HepG2 (cell line): Measurements from ENCODE around the gene TBC1D14. TPM values are rescaled to one million over a fixed set of nuclear protein-coding genes. Genes with fewer than 3 reads are reported as not detected.

Experiments used
- ESRRA ChIP-seq: sonication (generic); formaldehyde crosslinking; IDR thresholded peaks from 2 replicates; pipeline ENCODE4 v1.5.1; 2020; ENCODE audit warnings: mild to moderate bottlenecking, low read depth, missing genetic modification reagents
- HCFC1 ChIP-seq: fragments of 150-350 bp; IDR thresholded peaks from 2 replicates; pipeline ENCODE4 v1.6.1; 2014; ENCODE audit warnings: low read depth, low read length
- KMT2B ChIP-seq: IDR thresholded peaks from 2 replicates; pipeline ENCODE4 v1.6.1; 2016; ENCODE audit warnings: missing genetic modification reagents, missing compliant biosample characterization
- MTF1 ChIP-seq: sonication (generic); formaldehyde crosslinking; IDR thresholded peaks from 2 replicates; pipeline ENCODE4 v1.5.0; 2020; ENCODE audit warnings: missing genetic modification reagents
- SIX4 ChIP-seq: sonication (generic); formaldehyde crosslinking; IDR thresholded peaks from 2 replicates; pipeline ENCODE4 v1.4.0; 2020; ENCODE audit warnings: missing genetic modification reagents
- SKI ChIP-seq: fragments of 450-650 bp; IDR thresholded peaks from one replicate; pipeline ENCODE4 v1.6.1; 2018; ENCODE audit warnings: mild to moderate bottlenecking; ENCODE audit not compliant: partially characterized antibody
- THYN1 ChIP-seq: sonication (generic); formaldehyde crosslinking; IDR thresholded peaks from 2 replicates; pipeline ENCODE4 v1.8.1; 2023; ENCODE audit warnings: low read depth, mild to moderate bottlenecking, moderate library complexity, missing genetic modification reagents, borderline replicate concordance
- ZC3H13 ChIP-seq: sonication (generic); formaldehyde crosslinking; IDR thresholded peaks from 2 replicates; pipeline ENCODE4 v1.8.1; 2023; ENCODE audit warnings: mild to moderate bottlenecking, missing genetic modification reagents, moderate library complexity
- ZNF33A ChIP-seq: sonication (generic); formaldehyde crosslinking; IDR thresholded peaks from 2 replicates; pipeline ENCODE4 v1.5.1; 2020; ENCODE audit warnings: missing genetic modification reagents, mild to moderate bottlenecking, moderate library complexity, borderline replicate concordance
- ZNF713 ChIP-seq: sonication (generic); formaldehyde crosslinking; IDR thresholded peaks from 2 replicates; pipeline ENCODE4 v1.4.0; 2020; ENCODE audit warnings: mild to moderate bottlenecking, missing genetic modification reagents
- ZNF780A ChIP-seq: sonication (generic); formaldehyde crosslinking; IDR thresholded peaks from 2 replicates; pipeline ENCODE4 v1.8.0; 2022; ENCODE audit warnings: mild to moderate bottlenecking, missing genetic modification reagents, moderate library complexity
- ZSCAN25 ChIP-seq: sonication (generic); formaldehyde crosslinking; IDR thresholded peaks from 2 replicates; pipeline ENCODE4 v1.8.0; 2022; ENCODE audit warnings: mild to moderate bottlenecking, missing genetic modification reagents
- polyA plus RNA-seq, 8 experiments: library from polyadenylated mRNA; depleted of rRNA in 3 of 8; stranded (reverse) in 7 of 8; unstranded in 1 of 8; fragments of >200 nt; fragmentation: Illumina TruSeq in 4 of 8; extraction: Trizol in 4 of 8; gene quantifications; 2 replicates each; pipeline versions ENCODE4 v1.2.1 to v1.2.3, GENCODE V29; 2011 to 2016; ENCODE audit warnings: low read depth in 4 of 8, missing spikeins in 1 of 8, mixed read lengths in 1 of 8; ENCODE audit not compliant: insufficient read depth in 1 of 8
- total RNA-seq, 5 experiments: library from RNA; depleted of rRNA; stranded (reverse); fragments of >200 nt; fragmentation: Illumina TruSeq; extraction: Trizol; gene quantifications; 2 replicates each; pipeline ENCODE4 v1.2.3, GENCODE V29; 2016; ENCODE audit warnings: low read depth in 1 of 5
- TF ChIP-seq, protein P1 (sequence below): sonication (generic); formaldehyde crosslinking; IDR thresholded peaks from 2 replicates; pipeline ENCODE4 v1.5.1; 2020; ENCODE audit warnings: missing genetic modification reagents, mild to moderate bottlenecking, borderline replicate concordance
- TF ChIP-seq, protein P2 (sequence below): sonication (generic); formaldehyde crosslinking; IDR thresholded peaks from 2 replicates; pipeline ENCODE4 v1.4.0; 2020; ENCODE audit warnings: missing genetic modification reagents
- TF ChIP-seq, protein P3 (sequence below): sonication (generic); formaldehyde crosslinking; IDR thresholded peaks from 2 replicates; pipeline ENCODE4 v1.4.0; 2020; ENCODE audit warnings: mild to moderate bottlenecking, missing genetic modification reagents

Gene TBC1D14
- total and polyA plus RNA-seq, 2 of the 13 experiments (the other 11 are each of a cell fraction or from before 2014, with no cell fraction given), result 29.5 to 46.5 TPM

DNA sequence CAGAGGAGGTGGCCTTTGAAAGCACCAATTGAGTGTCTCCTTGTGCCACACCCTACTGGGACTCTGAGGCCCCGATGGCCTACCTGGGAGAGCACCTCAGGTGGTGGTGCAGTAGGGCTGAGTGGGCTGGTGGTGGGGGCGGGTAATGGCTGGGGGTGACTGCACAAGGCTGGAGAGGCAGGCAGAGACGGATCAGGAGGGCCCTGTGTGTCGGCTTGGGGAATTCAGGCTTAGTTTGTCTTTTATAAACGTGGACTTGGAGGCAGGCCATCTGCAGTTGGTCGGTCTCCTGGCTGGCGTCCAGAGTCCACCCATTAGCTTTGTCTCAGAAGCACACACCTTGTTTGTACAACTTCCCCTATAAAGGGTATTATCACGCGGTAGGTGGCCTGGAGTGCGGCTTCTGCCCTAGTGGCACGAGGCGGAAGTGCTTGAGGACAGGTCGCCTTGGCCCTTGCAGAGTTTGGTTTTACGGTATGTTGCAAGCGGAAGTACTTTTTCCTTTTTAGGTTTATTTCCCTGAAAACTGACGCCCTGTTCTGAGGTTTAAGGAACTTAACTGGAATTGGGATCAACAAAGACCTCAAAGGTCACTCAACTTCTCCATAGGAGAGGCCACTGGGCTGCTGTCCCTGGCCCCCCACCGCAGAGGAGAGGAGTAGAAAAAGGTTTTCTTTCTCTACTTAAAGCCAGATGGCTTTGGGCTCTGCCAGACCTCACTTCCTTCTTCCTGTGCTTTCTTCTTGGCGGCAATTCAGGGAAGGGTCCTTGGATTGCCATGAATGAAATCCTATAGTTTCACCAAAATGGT lies 8.0 kb downstream of the TBC1D14 start (continued):
- TF ChIP-seq MTF1 (no peak), HCFC1 (no peak), ZNF33A (CRISPR knock-in tag) (0 out of 2 replicates have a peak, but pooled peaks have one; percentile 45), THYN1 (no peak), ESRRA (peak; percentile 90), KMT2B (peak; percentile 64; the same call in 1 of the 2 replicates), SKI (peak; percentile 78), ZSCAN25 (CRISPR knock-in tag) (peak; percentile 87; the same call in 1 of the 2 replicates), ZNF780A (CRISPR knock-in tag) (no peak; the same call in 1 of the 2 replicates), ZNF713 (no peak), ZC3H13 (CRISPR knock-in tag) (peak; percentile 59; the same call in 1 of the 2 replicates), SIX4 (peak; percentile 68)
- TF ChIP-seq, protein P1, sequence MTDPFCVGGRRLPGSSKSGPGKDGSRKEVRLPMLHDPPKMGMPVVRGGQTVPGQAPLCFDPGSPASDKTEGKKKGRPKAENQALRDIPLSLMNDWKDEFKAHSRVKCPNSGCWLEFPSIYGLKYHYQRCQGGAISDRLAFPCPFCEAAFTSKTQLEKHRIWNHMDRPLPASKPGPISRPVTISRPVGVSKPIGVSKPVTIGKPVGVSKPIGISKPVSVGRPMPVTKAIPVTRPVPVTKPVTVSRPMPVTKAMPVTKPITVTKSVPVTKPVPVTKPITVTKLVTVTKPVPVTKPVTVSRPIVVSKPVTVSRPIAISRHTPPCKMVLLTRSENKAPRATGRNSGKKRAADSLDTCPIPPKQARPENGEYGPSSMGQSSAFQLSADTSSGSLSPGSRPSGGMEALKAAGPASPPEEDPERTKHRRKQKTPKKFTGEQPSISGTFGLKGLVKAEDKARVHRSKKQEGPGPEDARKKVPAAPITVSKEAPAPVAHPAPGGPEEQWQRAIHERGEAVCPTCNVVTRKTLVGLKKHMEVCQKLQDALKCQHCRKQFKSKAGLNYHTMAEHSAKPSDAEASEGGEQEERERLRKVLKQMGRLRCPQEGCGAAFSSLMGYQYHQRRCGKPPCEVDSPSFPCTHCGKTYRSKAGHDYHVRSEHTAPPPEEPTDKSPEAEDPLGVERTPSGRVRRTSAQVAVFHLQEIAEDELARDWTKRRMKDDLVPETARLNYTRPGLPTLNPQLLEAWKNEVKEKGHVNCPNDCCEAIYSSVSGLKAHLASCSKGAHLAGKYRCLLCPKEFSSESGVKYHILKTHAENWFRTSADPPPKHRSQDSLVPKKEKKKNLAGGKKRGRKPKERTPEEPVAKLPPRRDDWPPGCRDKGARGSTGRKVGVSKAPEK, result no peak; the same call in 1 of the 2 replicates
- TF ChIP-seq, protein P2, sequence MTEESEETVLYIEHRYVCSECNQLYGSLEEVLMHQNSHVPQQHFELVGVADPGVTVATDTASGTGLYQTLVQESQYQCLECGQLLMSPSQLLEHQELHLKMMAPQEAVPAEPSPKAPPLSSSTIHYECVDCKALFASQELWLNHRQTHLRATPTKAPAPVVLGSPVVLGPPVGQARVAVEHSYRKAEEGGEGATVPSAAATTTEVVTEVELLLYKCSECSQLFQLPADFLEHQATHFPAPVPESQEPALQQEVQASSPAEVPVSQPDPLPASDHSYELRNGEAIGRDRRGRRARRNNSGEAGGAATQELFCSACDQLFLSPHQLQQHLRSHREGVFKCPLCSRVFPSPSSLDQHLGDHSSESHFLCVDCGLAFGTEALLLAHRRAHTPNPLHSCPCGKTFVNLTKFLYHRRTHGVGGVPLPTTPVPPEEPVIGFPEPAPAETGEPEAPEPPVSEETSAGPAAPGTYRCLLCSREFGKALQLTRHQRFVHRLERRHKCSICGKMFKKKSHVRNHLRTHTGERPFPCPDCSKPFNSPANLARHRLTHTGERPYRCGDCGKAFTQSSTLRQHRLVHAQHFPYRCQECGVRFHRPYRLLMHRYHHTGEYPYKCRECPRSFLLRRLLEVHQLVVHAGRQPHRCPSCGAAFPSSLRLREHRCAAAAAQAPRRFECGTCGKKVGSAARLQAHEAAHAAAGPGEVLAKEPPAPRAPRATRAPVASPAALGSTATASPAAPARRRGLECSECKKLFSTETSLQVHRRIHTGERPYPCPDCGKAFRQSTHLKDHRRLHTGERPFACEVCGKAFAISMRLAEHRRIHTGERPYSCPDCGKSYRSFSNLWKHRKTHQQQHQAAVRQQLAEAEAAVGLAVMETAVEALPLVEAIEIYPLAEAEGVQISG (CRISPR knock-in tag), result peak; percentile 70
- TF ChIP-seq, protein P3, sequence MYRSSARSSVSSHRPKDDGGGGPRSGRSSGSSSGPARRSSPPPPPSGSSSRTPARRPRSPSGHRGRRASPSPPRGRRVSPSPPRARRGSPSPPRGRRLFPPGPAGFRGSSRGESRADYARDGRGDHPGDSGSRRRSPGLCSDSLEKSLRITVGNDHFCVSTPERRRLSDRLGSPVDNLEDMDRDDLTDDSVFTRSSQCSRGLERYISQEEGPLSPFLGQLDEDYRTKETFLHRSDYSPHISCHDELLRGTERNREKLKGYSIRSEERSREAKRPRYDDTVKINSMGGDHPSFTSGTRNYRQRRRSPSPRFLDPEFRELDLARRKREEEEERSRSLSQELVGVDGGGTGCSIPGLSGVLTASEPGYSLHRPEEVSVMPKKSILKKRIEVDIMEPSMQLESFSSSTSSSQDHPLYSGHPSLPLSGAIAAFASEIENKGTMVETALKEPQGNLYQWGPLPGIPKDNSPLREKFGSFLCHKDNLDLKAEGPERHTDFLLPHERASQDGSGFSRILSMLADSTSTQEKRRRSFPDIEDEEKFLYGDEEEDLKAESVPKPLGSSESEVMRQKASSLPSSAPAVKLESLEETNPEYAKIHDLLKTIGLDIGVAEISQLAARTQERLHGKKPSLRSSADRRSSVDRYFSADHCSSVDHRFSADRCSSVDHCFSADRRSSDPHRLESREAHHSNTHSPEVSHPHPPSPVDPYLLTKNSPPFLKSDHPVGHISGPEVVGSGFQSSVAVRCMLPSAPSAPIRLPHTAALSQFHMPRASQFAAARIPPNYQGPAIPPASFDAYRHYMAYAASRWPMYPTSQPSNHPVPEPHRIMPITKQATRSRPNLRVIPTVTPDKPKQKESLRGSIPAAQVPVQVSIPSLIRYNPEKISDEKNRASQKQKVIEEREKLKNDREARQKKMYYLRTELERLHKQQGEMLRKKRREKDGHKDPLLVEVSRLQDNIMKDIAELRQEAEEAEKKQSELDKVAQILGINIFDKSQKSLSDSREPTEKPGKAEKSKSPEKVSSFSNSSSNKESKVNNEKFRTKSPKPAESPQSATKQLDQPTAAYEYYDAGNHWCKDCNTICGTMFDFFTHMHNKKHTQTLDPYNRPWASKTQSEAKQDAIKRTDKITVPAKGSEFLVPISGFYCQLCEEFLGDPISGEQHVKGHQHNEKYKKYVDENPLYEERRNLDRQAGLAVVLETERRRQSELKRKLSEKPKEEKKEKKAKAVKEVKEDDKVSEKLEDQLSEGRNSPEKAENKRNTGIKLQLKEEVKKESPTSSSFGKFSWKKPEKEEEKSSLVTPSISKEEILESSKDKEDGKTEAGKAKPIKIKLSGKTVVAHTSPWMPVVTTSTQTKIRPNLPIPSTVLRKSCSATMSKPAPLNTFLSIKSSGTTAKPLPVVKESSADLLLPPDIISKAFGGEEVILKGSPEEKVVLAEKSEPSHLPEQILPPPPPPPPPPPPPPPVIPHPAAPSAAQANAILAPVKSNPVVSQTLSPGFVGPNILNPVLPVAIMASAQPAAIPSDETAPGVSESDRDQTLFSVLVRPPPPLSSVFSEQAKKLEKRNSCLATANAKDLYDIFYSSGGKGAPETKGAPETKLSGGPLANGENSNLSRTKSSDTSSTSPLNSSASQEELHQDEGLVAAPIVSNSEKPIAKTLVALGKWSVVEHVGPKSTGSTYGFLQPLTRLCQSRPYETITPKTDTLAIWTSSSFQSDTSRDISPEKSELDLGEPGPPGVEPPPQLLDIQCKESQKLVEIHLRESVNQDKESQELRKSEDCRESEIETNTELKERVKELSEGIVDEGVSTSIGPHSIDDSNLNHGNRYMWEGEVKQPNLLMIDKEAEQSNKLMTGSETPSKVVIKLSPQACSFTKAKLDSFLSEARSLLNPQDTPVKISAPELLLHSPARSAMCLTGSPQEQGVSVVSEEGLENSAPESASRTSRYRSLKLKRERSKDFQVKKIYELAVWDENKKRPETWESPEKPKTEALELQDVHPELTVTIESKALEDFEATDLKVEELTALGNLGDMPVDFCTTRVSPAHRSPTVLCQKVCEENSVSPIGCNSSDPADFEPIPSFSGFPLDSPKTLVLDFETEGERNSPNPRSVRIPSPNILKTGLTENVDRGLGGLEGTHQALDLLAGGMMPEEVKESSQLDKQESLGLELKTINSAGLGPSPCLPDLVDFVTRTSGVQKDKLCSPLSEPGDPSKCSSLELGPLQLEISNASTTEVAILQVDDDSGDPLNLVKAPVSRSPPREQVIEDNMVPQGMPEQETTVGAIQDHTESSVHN, result 0 out of 2 replicates have a peak, but pooled peaks have one; percentile 88
